Body of pancreas (tissue), 4 donors: ENCODE data around the gene POTEM.
"Not testable (repeated sequence)": the region's sequence is repeated elsewhere in the genome, so short reads cannot be mapped to it uniquely, and the experiment has no call there.

Experiments
- POLR2A ChIP-seq, 3 donors: fragments of 450-650 bp; IDR thresholded peaks; one replicate each; pipeline ENCODE4 v1.6.1; 2016; ENCODE audit warnings: antibody characterized with exemption in 3 of 3, mild to moderate bottlenecking in 2 of 3
- TF ChIP-seq, protein P1 (sequence below), 7 experiments: fragments of 450-650 bp in 4 of 7; fragments of 200-600 bp in 3 of 7; sonication (generic) in 3 of 7; IDR thresholded peaks; one replicate each; pipeline ENCODE4 v1.5.1; 2016 to 2019; ENCODE audit warnings: antibody characterized with exemption in 7 of 7

DNA sequence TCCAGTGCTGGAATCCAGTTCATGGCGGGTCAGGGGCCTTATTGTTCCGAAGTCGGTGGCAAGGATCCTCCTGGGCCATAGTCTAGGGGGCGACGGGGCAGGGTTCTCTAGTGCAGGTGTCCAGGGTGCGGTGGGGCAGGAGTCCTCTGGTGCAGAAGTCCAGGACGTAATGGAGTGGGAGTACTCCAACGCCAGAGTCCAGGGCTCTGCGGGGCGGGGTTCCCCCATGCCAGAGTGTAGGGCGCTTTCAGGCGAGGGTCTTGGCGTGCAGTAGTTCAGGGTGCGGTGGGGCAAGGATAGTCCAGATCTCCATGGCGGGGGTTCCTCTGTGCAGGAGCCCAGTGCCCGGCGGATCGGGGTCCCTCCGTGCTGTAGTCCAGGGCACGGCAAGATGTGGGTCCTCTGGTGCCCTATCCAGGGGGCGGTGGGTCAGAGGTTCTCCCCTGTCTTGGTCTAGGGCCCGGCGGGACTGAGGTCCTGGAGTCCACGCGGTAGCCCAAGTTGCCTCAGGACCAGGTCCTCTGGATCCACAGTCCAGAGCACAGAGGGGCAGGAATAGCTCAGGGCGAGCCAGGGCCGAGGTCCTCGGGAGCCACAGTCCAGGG, 70.9 kb downstream of the POTEM start:
- TF ChIP-seq POLR2A (IDR thresholded peaks at IDR 0.05) = not testable (repeated sequence)
- TF ChIP-seq, protein P1, sequence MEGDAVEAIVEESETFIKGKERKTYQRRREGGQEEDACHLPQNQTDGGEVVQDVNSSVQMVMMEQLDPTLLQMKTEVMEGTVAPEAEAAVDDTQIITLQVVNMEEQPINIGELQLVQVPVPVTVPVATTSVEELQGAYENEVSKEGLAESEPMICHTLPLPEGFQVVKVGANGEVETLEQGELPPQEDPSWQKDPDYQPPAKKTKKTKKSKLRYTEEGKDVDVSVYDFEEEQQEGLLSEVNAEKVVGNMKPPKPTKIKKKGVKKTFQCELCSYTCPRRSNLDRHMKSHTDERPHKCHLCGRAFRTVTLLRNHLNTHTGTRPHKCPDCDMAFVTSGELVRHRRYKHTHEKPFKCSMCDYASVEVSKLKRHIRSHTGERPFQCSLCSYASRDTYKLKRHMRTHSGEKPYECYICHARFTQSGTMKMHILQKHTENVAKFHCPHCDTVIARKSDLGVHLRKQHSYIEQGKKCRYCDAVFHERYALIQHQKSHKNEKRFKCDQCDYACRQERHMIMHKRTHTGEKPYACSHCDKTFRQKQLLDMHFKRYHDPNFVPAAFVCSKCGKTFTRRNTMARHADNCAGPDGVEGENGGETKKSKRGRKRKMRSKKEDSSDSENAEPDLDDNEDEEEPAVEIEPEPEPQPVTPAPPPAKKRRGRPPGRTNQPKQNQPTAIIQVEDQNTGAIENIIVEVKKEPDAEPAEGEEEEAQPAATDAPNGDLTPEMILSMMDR (IDR thresholded peaks at IDR 0.05) = not testable (repeated sequence)
